NCI-H1694 (cell line): ENCODE results near the gene NCOA7.
A peak's percentile ranks its signal among the peaks of the same experiment; 100 is the strongest.
"Not testable (repeated sequence)": the region's sequence is repeated elsewhere in the genome, so short reads cannot be mapped to it uniquely, and the experiment has no call there.

Source experiments
- DNase-seq: peaks from one replicate; lab custom pipeline; 2025; lab: John Stamatoyannopoulos, UW

NCOA7 gene

GRCh38 chr6:125945378-125946141 lies 154.8 kb downstream of the NCOA7 start:
- DNase-seq: no peak

GRCh38 chr6:125947615-125948014 lies 156.9 kb downstream of the NCOA7 start:
- no peak for DNase-seq

- no peak for DNase-seq
Measured at GRCh38 chr6:125948455-125948854, 157.7 kb downstream of the NCOA7 start.

GRCh38 chr6:125949069-125949468 lies 158.3 kb downstream of the NCOA7 start:
- no peak for DNase-seq

GRCh38 chr6:125950293-125950692 lies 159.5 kb downstream of the NCOA7 start:
- DNase-seq: no peak

GRCh38 chr6:125950716-125951115 lies 160.0 kb downstream of the NCOA7 start:
- DNase-seq: not testable (repeated sequence)

- no peak for DNase-seq
Measured at GRCh38 chr6:125951323-125951722, 160.6 kb downstream of the NCOA7 start.

GRCh38 chr6:125952764-125953501 lies 162.2 kb downstream of the NCOA7 start:
- DNase-seq: no peak

GRCh38 chr6:125953502-125953875 lies 162.7 kb downstream of the NCOA7 start:
- no peak for DNase-seq

GRCh38 chr6:125954735-125955339 lies 164.1 kb downstream of the NCOA7 start:
- DNase-seq: no peak

- DNase-seq: no peak
Measured at GRCh38 chr6:125955973-125956372, 165.2 kb downstream of the NCOA7 start.

GRCh38 chr6:125956506-125957390 lies 166.0 kb downstream of the NCOA7 start, which contains the start of gene HINT3:
Gene HINT3, plus strand, starts transcription at chr6:125956770. Its CDS starts 208 bp downstream, at chr6:125956978.
- DNase-seq: peak; percentile 94

- no peak for DNase-seq
Measured at GRCh38 chr6:125957391-125957693, 166.6 kb downstream of the NCOA7 start.

GRCh38 chr6:125957845-125958244 lies 167.1 kb downstream of the NCOA7 start:
- no peak for DNase-seq

GRCh38 chr6:125959041-125959440 lies 168.3 kb downstream of the NCOA7 start:
- no peak for DNase-seq

- DNase-seq: no peak
Measured at GRCh38 chr6:125961117-125961516, 170.4 kb downstream of the NCOA7 start.

GRCh38 chr6:125962900-125963497 lies 172.2 kb downstream of the NCOA7 start:
- DNase-seq: no peak

GRCh38 chr6:125963817-125964216 lies 173.1 kb downstream of the NCOA7 start:
- no peak for DNase-seq

GRCh38 chr6:125966569-125966968 lies 175.8 kb downstream of the NCOA7 start:
- DNase-seq: no peak

- DNase-seq: no peak
Measured at GRCh38 chr6:125968493-125968892, 177.7 kb downstream of the NCOA7 start.

GRCh38 chr6:125970760-125971159 lies 180.0 kb downstream of the NCOA7 start:
- DNase-seq: no peak

- DNase-seq: not testable (repeated sequence)
Measured at GRCh38 chr6:125972478-125972877, 181.7 kb downstream of the NCOA7 start.
